Epidermal melanocyte (primary cell): ENCODE results near the gene SLC16A2.
"Not testable (repeated sequence)": the region's sequence is repeated elsewhere in the genome, so short reads cannot be mapped to it uniquely, and the experiment has no call there.

Experiments
- DNase-seq: peaks from one replicate; pipeline ENCODE4 v3.0.0; 2011; ENCODE audit warnings: low spot score; ENCODE audit not compliant: insufficient read length

Gene SLC16A2

GRCh38 chrX:74506317-74507115 lies 85.2 kb downstream of the SLC16A2 start:
- DNase-seq, result no peak

- DNase-seq, result no peak
These were observed 85.9 kb downstream of the SLC16A2 start for GRCh38 chrX:74507191-74507590.

GRCh38 chrX:74509989-74510388 lies 88.7 kb downstream of the SLC16A2 start:
- DNase-seq, result no peak

- no peak for DNase-seq
These were observed 89.1 kb downstream of the SLC16A2 start for GRCh38 chrX:74510401-74510800.

- no peak for DNase-seq
These were observed 90.4 kb downstream of the SLC16A2 start for GRCh38 chrX:74511704-74512103.

GRCh38 chrX:74514384-74514783 lies 93.1 kb downstream of the SLC16A2 start:
- DNase-seq, result no peak

GRCh38 chrX:74515356-74515755 lies 94.1 kb downstream of the SLC16A2 start:
- DNase-seq, result no peak

GRCh38 chrX:74516013-74516412 lies 94.7 kb downstream of the SLC16A2 start:
- not testable (repeated sequence) for DNase-seq

- no peak for DNase-seq
These were observed 98.6 kb downstream of the SLC16A2 start for GRCh38 chrX:74519870-74520269.

- DNase-seq, result no peak
These were observed 99.0 kb downstream of the SLC16A2 start for GRCh38 chrX:74520291-74520690.

GRCh38 chrX:74520896-74521295 lies 99.6 kb downstream of the SLC16A2 start:
- no peak for DNase-seq

GRCh38 chrX:74521961-74522751 lies 100.9 kb downstream of the SLC16A2 start:
- DNase-seq, result no peak

DNA sequence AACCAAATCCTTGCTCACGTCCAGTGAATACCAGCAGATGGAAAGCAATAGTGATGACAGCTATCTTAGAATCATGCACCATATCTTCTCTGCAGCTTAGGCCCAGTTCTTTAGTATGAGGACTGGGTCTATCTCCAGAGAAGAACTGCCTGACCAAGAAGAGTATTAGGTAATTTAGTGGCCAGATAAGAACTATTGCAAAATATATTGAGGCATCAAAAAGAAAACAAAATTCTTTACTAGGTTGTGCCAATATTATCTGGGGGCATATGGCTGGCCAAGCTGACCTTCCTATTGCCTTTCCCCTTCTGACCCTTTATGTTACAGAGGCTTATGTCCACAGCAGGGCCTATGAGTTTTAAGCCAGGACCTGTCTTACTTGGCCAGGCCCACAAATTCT lies 101.9 kb downstream of the SLC16A2 start:
- no peak for DNase-seq

GRCh38 chrX:74523870-74524735 lies 102.8 kb downstream of the SLC16A2 start:
- no peak for DNase-seq

- DNase-seq, result no peak
These were observed 103.8 kb downstream of the SLC16A2 start for GRCh38 chrX:74525116-74525515.

DNA sequence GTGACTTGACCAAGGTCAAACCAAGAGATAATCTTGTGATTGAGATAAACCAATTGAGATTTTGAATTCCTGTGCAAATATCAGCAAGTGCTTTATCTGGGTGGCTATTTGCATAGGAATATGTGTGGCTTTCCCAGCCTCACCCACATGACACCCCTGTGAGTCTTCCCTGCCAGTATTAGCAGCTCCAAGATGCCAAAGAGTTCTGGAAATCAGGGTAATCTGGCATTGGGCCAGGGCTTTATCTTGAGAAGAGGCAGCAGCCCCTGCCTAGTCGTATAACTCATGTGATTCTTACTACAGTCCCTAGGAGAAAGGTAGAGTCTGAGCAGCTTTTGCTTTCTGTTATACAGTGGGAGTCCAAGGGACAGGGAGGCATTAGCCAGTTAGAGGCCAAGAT lies 105.5 kb downstream of the SLC16A2 start:
- no peak for DNase-seq

- no peak for DNase-seq
These were observed 106.1 kb downstream of the SLC16A2 start for GRCh38 chrX:74527350-74527749.

DNA sequence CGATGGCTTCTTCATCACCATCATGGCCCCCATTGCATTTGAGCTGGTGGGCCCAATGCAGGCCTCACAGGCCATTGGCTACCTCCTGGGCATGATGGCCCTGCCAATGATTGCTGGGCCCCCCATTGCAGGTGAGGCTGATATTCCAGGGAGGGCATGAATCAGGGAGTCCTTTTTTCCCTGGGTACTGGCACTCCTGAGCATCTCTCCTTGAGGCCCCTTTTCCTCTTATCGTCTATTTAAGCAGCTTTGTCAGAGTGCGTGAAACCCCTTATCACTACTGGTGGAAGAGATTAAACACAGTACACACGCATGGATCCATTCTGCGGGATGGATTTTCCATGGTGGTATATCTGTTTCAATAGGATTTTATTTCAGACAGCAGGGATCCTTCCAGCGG lies 108.0 kb downstream of the SLC16A2 start:
- DNase-seq, result no peak

GRCh38 chrX:74531081-74531480 lies 109.8 kb downstream of the SLC16A2 start:
- no peak for DNase-seq

GRCh38 chrX:74534569-74535038 lies 113.3 kb downstream of the SLC16A2 start:
- no peak for DNase-seq

GRCh38 chrX:74535086-74535407 lies 113.8 kb downstream of the SLC16A2 start:
- DNase-seq, result no peak
